NCI-H1417 (cell line): ENCODE results near the gene MLNR.

Source experiments
- DNase-seq, 3 experiments: peaks; one replicate each; lab custom pipeline; 2025; lab: John Stamatoyannopoulos, UW

MLNR gene

DNA sequence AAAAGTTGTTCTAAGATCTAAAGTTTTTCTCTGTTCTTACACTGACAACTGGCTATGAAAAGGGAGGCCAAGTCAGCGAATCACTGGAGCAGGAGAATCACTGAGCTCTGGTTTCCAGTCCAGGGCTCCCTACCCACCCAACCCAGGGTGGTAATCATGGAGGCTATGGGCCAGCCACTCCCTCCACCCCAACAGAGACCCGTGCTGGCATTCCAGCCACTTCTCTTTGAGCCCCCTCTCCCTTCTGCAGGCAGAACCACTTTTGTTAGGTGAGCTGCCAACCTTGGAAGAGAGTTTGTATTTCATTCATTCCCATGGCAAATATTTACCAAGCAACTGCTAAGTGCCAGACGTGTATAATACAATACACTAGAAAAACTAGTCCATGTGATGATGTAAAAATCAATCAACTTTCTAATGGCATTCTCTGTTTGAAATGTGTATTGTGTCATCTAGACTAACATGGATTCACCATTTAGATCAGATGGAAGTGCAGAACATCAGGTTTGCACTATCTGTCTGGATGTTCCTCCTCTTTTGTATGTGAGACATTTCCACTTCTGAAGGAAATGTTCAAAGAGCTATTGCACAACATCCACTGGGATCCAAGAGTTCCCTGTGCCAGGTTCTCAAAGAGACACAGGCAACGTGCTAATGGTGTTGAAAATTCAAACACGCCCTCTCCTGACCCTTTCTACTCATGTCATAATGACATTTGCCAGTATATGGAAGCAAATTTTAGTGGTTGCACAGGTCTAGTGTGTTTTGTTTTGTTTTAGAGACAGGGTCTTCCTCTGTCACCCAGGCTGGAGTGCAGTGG, 5.3 kb downstream of the MLNR start:
- peak in 2 of 3 experiments; percentile 0 to 2 for DNase-seq

DNA sequence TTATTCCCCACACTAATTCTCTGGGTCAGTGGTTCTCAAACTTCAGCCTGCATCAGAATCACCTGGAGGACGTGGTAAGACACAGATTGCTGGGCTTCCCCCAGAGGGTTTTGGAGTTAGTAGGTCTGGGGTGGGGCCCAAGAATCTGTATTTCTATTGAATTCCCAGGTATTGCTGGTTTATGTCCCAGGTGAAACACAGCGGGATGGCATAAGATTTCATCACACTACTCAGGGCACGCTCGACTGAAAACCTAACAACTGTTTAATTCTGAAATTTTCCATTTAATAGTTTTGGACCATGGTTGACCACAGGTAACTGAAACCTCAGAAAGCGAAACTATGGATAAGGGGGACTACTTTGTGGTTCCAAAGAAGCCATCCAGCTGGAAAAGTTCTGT, 6.5 kb downstream of the MLNR start:
- DNase-seq: peak in 1 of 3 experiments; percentile 30

DNA sequence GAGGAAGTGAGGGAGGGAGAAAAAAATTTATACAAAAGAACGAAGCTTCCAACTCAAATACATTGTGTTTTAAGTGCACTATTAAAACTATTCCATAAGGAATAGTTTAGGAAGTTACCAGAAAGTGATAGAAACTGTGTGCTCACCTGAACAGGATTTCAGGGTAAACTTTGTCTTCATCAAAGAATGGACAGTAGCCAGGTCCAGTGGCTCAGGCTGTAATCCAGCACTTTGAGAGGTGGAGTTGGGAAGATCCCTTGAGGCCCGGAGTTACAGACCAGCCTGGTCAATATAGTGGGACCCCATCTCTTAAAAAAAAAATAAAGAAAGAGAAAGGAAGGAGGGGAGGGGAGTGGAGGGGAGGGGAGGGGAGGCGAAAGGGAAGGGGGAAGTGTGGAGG, 14.6 kb downstream of the MLNR start:
- no peak for DNase-seq

DNA sequence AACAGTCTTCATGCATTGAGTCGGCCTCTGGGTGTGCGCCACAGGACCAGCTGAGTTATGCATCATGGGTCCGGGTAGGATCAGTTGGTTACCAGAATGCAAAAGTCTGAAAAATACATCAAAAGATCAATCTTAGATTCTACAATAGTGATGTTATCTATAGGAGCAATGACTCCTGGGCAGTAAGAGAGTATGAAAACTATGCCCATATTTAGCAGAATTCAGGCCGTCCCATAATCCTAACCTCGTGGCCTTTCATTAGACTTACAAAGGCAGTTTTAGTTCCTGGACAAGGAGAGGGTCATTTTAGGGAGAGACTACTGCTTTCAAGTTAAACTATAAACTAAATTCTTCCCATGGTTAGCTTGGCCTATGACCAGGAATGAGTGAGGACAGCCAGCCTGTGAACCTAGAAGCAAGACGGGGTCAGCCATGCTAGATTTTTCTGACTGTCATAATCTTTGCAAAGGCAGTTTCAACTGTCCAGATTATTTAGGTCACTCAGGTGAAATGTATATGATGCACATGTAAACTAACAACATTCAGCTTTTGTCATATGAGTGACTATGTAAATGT, 15.8 kb downstream of the MLNR start:
- no peak for DNase-seq

DNA sequence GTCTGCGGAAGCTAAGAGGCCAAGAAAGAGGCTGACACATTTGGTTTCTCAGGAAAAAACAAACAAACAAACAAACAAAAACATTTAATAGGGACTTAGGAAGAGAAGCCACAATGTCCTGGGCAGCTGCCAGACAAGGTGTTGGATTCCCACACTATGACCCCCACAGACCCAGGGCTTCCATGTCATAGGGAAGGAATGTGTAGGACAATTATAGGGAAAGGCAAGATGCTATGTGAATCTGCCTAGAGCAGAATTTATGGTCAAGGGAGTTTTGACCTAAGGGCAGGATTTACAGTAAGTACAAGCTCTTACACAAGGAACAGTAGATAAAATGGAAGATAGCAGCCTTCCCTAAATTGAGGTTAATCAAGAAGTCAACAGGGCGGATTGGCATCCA, 18.5 kb downstream of the MLNR start:
- DNase-seq: no peak

DNA sequence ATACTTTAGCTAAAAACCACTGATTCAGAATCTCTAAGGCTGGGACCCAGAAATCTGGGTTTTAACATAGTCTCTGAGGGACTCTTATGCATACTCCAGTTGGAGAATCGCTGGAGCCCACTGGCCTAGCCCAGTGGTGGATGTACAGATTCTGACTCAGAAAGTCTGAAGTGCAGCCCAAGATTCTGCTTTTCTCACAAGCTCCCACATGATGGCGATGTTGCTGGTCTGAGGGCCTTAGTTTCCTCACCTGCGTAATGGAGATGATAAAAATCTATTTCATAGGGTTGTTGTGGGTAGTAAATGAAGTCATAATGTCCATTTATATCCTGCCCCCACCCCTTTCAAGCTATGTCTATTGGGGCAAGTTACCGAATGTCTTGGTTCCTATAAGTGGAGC, 19.9 kb downstream of the MLNR start:
- peak; percentile 1 to 28 (median 4) for DNase-seq

DNA sequence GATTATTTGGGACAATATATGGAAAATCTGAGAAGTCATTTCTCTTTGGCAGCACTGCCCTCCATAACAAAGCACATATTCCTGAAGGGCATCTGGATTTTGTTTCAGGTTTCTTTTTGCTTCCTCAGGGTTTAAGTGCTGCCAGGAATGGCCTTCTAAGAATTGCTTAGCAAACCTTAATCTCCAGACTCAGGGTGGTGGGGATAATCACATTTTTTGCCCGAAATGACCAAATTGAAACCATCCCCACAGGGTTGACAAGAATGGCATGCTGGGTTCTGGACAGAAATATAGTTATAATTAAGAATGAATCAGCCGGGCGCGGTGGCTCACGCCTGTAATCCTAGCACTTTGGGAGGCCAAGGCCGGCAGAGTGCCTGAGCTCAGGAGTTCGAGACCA, 21.2 kb downstream of the MLNR start:
- no peak for DNase-seq

DNA sequence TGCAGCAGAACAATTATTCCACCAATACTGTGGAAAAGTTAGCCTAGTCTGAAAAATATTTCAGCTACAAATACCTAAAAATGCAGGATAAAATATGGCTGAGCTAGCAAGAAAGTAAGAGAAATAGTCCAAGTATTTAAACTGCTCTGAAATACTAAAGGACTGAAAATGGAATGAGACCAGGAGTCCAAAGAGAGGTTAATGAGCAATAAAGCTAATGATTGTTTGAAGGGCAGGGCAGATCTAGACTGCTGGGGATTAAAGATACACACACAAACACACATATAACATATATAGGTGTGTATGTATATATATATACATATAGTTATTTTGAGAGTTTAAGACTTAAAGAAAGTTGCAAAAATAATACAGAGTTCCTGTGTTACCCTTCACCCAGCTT, 25.0 kb downstream of the MLNR start:
- DNase-seq: no peak

DNA sequence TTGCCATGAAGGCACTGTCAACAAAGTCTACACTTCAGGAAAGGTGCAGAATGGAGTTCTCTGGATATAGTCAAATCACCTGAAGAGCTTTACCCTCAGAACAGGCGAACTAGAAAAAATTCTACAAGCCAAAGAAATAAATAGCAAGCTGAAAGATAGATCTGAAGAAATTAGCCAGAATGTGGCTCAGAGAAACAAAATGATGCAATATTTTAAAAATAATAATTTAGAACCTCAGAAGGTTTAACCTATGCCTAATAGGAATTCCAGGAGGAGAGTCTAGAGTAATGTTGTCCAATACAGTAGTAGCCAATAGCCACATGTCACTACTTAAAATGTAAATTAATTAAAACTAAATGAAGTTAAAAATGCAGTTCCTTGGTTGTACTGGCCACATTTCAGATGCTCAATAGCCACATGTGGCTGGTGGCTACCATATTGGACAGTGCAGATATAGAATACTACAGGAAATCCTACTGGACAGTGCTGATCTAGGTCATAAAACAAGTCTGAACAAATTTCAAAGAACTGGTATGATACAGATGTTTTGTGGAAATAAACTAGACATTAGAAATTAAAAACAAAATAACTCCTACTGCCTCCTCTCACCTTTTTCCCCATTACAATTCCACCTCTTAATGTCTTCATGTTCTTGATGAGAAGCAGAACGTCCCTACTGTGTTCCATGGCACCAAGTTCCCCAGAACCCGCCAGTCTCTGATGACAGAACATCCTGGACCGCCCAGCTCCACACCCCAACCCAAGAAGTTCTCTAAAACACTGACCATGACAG, 26.9 kb downstream of the MLNR start:
- no peak for DNase-seq

DNA sequence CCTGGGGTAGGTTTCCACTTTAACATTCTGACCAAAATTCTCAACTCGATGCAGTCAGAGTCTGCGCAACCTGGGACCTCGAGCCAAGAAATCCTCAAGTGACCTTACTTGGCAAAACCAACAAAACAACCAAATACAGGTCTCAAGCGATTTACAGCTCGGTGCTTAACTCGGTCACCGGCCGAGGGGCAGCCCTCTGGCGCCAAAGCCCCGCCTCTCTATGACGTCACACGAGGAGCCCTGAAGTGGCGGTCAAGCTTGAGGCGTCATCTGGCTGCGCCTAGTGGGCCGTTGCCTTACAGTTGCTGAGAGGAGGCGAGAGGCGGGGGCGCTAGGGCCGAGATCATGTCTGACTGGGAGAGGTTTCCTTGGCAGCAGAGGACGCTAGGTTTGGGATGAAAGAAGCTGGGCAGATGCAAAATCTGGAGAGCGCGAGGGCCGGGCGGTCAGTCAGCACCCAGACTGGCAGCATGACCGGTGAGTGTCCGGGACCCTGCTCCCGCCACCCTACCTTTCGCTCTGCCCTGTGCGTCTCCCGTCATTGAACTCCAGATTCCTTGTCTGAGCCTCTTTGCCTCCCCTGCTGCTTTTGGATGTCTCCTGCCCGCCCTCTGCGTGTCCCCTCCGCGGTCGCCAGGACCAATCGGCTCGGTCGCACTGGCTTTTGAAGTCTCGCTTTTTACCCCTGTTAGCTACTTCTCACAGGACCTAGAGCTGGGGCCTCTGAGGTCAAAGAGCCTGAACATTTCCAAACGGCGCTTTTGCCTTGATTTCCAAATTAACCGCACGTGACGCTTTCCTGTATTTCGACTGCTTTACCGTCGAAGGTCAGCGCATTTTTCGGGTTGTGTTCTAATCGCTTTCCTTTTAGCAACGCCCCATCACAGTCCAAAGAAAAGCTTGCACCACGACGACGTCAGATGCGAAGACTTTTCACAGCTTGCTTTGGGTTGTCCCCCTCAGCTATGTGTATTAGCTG, 27.8 kb downstream of the MLNR start, which contains the start of gene CDADC1:
Gene CDADC1 (plus strand): TSS at position 283 of the 979 bp plus-strand sequence. CDS start 113 bp downstream, at position 396.
- DNase-seq: peak; percentile 88 to 96 (median 92)

DNA sequence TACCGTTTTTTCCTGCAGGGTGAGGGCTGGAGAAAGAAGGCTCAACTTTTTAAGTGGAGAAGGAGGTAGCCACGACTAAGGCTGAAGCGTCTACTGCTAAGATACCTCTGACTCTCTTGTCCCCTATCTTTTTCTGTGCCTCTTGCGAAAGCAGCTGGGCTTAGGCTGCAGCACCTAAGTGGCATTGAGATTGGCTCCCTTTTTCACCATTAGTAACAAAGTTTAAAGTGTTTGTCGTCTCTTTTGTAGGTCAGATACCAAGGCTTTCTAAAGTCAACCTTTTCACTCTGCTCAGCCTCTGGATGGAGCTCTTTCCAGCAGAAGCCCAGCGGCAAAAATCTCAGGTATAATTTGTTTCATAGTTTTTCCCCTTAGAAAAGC, 28.5 kb downstream of the MLNR start:
- no peak for DNase-seq

DNA sequence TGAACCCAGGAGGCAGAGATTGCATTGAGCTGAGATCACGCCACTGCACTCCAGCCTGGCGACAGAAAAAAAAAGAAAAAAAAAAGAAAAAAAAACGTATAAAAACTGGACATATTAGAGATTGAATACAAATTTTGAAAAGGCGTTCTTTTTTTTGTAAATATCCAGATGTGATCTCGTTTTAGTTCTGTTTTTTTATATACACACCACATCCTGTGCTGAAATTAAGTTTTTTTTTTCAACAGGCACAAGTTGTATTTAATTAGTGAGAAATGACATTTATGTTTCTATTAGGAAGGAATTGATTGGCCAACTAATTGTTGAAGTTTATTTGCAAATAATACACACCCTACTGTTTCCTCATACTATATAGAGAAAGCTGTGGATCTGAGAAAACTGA, 31.2 kb downstream of the MLNR start:
- no peak for DNase-seq

DNA sequence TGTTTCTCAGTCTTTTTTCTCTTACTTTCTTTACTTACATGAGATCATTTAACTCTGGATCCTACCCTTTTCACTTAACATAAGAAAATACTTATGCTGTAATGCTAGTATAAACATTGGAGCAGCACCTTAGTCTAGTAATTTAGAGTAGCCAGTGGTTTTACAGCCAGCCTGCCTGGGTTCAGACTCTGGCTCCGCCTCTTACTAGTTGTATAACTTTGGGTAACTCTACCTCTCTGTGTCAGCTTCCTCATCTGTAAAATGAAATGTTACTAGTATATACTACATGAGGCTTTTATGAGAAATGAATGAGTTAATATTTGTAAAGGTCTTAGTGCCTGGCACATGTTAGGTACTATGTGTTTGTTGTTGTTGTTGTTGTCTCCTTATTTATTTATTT, 33.2 kb downstream of the MLNR start:
- no peak for DNase-seq

DNA sequence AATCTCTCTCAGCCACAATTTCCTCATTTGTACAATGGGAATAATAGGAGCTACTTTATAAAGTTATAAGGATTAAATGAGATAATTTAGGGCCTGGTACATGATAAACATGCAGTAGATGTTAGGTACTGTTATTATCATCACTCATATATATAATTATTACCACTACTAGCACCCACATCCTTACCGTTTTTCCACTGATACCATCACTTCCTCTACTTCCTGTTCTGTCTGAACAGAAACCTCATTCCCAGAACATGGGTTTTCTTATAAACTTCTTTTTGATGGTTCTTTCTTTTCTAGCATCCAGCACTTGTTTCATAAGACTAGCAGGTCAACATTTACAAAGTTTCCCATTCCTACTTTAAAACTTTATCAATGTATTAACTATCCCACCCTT, 33.9 kb downstream of the MLNR start:
- DNase-seq: no peak

DNA sequence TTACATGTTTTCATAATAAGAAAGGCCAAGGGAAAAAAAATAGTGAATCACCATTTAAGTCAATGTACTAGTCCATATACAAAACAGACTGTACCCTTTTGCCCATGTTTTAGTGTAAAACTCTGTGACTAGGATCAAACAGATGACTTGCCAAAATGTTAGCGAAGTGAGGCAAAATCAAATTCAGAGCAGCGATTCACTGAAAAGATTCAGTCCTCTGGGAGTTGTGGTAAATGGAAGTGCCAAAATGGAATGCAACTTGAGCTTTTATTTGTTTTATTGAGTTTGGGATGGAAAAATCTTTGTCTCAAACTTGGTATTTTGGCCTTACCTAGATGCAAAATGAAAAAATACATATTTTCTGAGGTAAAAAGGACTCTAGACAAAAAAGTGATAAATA, 36.7 kb downstream of the MLNR start:
- no peak for DNase-seq

DNA sequence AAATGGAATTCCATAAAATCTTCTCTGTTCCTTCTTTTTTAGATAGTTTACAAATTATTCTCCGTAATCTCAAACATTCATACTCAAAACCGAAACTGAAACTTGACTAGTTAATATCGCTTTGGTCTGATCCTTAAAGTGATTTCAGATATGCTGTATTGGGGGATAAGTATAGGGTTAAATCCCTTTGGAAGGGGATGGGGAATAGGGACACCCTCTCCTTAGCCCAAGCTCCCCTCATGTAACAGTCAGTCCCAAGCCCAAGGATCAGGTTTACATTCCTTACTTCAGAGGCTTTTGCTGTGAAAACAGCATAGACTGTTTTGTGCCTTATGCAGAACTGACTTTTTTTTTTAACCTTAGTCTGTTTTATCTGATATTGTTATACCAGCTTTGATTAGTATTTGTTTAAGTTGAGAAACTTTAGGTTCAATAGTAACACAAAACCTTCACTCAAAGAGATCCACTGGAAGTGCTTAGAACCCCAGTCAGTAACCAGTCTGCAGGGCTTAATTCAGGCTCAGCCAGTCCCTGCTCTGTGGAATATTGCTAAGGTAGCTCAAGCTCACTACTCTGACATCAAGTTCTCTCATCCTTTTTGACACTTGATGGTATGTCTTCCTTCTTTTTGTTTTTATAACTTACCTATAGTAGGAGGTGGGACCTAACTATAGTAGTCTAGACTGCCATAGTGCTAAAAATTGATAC, 38.1 kb downstream of the MLNR start:
- DNase-seq: no peak

DNA sequence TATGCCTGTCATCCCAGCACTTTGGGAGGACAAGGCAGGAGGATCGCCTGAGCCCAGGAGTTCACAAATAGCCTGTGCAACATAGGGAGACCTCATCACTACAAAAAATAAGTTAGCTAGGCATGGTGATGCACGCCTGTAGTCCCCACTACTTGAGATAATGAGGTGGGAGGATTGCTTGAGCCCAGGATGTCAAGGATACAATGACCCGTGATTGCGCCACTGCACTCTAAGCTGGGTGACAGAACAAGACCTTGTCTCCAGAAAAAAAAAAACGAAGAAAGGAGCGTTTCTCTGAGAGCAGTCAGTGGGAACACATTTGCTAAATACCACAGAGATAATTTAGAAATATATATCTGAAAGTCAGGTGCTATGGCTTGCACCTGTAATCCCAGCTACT, 39.4 kb downstream of the MLNR start:
- no peak for DNase-seq

DNA sequence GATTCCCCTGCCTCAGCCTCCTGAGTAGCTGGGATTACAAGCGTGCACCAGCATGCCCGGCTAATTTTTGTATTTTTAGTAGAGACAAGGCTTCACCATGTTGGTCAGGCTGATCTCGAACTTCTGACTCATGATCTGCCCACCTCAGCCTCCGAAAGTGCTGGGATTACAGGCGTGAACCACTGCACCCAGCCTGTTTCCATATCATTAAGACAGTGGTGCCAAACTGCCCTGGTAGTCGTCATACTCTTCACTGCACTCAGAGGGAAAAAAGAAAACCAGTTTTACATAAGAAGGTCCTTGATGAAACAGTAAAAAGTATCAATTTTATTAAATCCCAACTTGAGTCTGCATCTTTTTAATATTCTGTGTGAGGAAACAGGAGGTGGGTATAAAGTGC, 42.5 kb downstream of the MLNR start:
- no peak for DNase-seq

DNA sequence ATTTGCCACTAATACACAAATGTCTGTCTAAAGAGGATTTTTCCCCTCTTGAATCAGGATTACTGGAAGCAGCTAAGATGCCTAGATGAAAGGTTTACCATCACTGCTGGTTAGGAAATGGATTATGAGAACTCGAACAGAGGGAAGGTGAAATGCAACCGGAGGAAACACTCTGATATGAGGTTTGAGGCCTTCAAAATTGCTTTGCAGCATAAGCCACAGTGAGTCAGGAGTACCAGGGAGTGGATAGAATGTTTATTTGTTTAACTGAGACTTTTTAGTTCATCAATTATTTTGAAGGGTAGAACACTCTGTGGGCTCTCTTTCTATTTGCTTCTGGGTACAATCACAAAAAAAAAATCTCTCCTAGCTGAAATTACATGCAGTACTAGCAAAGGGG, 45.7 kb downstream of the MLNR start:
- DNase-seq: no peak

DNA sequence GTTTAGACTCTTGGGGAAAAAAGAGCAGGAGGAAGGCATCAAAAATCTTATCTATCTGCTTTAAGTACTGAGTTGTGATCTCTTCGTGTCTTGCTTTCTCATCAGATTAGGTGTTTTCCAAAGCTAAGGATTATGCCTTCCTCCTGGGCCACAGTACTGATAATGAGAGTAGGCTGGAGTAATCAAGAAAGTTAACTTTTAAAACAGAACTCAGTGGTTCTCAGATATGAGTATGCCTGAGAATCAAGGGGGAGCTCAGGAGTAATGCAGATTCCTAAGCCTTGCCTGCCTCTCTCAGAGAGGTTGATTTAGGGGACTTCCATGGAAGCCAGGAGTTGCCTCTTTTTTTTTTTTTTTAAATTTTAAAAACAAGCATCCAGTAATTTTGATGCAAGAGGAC, 51.1 kb downstream of the MLNR start:
- DNase-seq: no peak
